ENCODE data around the gene ST3GAL3.
A peak's percentile ranks its signal among the peaks of the same experiment; 100 is the strongest.

The ST3GAL3 gene

DNA sequence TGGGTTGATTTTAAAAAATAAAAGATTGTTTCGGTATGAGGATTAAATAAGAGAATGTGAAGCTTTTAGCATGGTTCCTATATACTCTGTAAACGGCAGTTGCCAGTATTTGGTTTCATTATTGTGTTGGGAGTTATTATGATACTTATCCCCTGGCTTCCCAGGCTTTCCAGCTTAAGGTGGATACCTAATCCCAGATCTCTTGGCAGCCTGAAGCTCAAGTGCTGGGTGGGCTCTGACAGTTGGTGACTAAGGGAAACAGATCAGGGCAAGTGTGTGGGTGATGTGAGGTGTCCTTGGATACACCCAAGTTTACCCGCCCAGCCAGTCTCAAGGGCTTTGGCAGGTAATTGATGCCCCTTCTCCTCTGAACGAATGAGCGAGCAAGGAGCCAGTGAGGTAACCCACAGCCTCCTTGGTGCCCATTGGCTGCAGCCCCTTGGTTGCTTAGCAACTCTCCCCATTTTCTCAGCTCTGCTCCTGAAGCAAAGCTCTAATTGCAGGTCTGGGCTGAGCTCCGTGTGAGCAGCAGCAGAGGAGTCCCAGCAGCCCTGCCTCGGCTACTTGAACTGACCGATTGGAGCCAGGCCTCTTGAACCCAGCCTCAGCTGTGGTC, 245.5 kb downstream of the ST3GAL3 start (continued):
- TF ChIP-seq, protein P1, sequence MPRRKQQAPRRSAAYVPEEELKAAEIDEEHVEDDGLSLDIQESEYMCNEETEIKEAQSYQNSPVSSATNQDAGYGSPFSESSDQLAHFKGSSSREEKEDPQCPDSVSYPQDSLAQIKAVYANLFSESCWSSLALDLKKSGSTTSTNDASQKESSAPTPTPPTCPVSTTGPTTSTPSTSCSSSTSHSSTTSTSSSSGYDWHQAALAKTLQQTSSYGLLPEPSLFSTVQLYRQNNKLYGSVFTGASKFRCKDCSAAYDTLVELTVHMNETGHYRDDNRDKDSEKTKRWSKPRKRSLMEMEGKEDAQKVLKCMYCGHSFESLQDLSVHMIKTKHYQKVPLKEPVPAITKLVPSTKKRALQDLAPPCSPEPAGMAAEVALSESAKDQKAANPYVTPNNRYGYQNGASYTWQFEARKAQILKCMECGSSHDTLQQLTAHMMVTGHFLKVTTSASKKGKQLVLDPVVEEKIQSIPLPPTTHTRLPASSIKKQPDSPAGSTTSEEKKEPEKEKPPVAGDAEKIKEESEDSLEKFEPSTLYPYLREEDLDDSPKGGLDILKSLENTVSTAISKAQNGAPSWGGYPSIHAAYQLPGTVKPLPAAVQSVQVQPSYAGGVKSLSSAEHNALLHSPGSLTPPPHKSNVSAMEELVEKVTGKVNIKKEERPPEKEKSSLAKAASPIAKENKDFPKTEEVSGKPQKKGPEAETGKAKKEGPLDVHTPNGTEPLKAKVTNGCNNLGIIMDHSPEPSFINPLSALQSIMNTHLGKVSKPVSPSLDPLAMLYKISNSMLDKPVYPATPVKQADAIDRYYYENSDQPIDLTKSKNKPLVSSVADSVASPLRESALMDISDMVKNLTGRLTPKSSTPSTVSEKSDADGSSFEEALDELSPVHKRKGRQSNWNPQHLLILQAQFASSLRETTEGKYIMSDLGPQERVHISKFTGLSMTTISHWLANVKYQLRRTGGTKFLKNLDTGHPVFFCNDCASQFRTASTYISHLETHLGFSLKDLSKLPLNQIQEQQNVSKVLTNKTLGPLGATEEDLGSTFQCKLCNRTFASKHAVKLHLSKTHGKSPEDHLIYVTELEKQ (tag by site-specific recombination; IDR thresholded peaks at IDR 0.05; ENCODE audit: borderline replicate concordance) = no peak
- TF ChIP-seq ZNF221 (tag by site-specific recombination; IDR thresholded peaks at IDR 0.05; ENCODE audit: borderline replicate concordance) (no peak), KLF9 (tag by site-specific recombination; IDR thresholded peaks at IDR 0.05; ENCODE audit: low read depth) (no peak), ZNF146 (tag by site-specific recombination; IDR thresholded peaks at IDR 0.05) (no peak), ZNF114 (tag by site-specific recombination; IDR thresholded peaks at IDR 0.05) (no peak), ZNF24 (tag by site-specific recombination; IDR thresholded peaks at IDR 0.05) (no peak), OSR2 (tag by site-specific recombination; IDR thresholded peaks at IDR 0.05) (no peak), ZNF138 (tag by site-specific recombination; IDR thresholded peaks at IDR 0.05; ENCODE audit: borderline replicate concordance) (no peak), ZNF548 (tag by site-specific recombination; IDR thresholded peaks at IDR 0.05) (no peak), ZNF629 (tag by site-specific recombination; IDR thresholded peaks at IDR 0.05) (no peak), KLF1 (tag by site-specific recombination; IDR thresholded peaks at IDR 0.05) (peak; percentile 62), ZNF350 (tag by site-specific recombination; IDR thresholded peaks at IDR 0.05) (no peak), RBAK (tag by site-specific recombination; IDR thresholded peaks at IDR 0.05) (no peak), ZNF202 (tag by site-specific recombination; IDR thresholded peaks at IDR 0.05; ENCODE audit: borderline replicate concordance) (no peak), ZNF10 (tag by site-specific recombination; IDR thresholded peaks at IDR 0.05) (no peak), ZNF660 (tag by site-specific recombination; IDR thresholded peaks at IDR 0.05) (peak; percentile 86; the same call in 1 of the 2 replicates), ZNF624 (tag by site-specific recombination; IDR thresholded peaks at IDR 0.05) (no peak), ZSCAN23 (tag by site-specific recombination; IDR thresholded peaks at IDR 0.05) (no peak), ZNF335 (tag by site-specific recombination; conservative IDR thresholded peaks at IDR 0.05) (no peak), YY1 (tag by site-specific recombination; IDR thresholded peaks at IDR 0.05) (no peak), ZNF707 (tag by site-specific recombination; IDR thresholded peaks at IDR 0.05) (no peak)
- TF ChIP-seq, protein P2, sequence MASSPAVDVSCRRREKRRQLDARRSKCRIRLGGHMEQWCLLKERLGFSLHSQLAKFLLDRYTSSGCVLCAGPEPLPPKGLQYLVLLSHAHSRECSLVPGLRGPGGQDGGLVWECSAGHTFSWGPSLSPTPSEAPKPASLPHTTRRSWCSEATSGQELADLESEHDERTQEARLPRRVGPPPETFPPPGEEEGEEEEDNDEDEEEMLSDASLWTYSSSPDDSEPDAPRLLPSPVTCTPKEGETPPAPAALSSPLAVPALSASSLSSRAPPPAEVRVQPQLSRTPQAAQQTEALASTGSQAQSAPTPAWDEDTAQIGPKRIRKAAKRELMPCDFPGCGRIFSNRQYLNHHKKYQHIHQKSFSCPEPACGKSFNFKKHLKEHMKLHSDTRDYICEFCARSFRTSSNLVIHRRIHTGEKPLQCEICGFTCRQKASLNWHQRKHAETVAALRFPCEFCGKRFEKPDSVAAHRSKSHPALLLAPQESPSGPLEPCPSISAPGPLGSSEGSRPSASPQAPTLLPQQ (tag by site-specific recombination; IDR thresholded peaks at IDR 0.05) = no peak
- TF ChIP-seq, protein P3, sequence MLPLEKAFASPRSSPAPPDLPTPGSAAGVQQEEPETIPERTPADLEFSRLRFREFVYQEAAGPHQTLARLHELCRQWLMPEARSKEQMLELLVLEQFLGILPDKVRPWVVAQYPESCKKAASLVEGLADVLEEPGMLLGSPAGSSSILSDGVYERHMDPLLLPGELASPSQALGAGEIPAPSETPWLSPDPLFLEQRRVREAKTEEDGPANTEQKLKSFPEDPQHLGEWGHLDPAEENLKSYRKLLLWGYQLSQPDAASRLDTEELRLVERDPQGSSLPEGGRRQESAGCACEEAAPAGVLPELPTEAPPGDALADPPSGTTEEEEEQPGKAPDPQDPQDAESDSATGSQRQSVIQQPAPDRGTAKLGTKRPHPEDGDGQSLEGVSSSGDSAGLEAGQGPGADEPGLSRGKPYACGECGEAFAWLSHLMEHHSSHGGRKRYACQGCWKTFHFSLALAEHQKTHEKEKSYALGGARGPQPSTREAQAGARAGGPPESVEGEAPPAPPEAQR (tag by site-specific recombination; IDR thresholded peaks at IDR 0.05) = no peak
- TF ChIP-seq, protein P4, sequence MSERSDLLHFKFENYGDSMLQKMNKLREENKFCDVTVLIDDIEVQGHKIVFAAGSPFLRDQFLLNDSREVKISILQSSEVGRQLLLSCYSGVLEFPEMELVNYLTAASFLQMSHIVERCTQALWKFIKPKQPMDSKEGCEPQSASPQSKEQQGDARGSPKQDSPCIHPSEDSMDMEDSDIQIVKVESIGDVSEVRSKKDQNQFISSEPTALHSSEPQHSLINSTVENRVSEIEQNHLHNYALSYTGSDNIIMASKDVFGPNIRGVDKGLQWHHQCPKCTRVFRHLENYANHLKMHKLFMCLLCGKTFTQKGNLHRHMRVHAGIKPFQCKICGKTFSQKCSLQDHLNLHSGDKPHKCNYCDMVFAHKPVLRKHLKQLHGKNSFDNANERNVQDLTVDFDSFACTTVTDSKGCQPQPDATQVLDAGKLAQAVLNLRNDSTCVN (tag by site-specific recombination; optimal IDR thresholded peaks at IDR 0.05) = no peak
- TF ChIP-seq, protein P5, sequence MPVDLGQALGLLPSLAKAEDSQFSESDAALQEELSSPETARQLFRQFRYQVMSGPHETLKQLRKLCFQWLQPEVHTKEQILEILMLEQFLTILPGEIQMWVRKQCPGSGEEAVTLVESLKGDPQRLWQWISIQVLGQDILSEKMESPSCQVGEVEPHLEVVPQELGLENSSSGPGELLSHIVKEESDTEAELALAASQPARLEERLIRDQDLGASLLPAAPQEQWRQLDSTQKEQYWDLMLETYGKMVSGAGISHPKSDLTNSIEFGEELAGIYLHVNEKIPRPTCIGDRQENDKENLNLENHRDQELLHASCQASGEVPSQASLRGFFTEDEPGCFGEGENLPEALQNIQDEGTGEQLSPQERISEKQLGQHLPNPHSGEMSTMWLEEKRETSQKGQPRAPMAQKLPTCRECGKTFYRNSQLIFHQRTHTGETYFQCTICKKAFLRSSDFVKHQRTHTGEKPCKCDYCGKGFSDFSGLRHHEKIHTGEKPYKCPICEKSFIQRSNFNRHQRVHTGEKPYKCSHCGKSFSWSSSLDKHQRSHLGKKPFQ (tag by site-specific recombination; IDR thresholded peaks at IDR 0.05) = no peak
- TF ChIP-seq, protein P6, sequence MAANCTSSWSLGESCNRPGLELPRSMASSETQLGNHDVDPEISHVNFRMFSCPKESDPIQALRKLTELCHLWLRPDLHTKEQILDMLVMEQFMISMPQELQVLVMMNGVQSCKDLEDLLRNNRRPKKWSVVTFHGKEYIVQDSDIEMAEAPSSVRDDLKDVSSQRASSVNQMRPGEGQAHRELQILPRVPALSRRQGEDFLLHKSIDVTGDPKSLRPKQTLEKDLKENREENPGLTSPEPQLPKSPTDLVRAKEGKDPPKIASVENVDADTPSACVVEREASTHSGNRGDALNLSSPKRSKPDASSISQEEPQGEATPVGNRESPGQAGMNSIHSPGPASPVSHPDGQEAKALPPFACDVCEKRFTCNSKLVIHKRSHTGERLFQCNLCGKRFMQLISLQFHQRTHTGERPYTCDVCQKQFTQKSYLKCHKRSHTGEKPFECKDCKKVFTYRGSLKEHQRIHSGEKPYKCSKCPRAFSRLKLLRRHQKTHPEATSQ (tag by site-specific recombination; IDR thresholded peaks at IDR 0.05) = no peak
- TF ChIP-seq, protein P7, sequence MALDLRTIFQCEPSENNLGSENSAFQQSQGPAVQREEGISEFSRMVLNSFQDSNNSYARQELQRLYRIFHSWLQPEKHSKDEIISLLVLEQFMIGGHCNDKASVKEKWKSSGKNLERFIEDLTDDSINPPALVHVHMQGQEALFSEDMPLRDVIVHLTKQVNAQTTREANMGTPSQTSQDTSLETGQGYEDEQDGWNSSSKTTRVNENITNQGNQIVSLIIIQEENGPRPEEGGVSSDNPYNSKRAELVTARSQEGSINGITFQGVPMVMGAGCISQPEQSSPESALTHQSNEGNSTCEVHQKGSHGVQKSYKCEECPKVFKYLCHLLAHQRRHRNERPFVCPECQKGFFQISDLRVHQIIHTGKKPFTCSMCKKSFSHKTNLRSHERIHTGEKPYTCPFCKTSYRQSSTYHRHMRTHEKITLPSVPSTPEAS (tag by site-specific recombination; IDR thresholded peaks at IDR 0.05) = no peak
